ENCODE measurements around the gene ZFR. TPM values are rescaled to one million over a fixed set of nuclear protein-coding genes. Genes with fewer than 3 reads are reported as not detected.

The ZFR gene
- total RNA-seq, 4 donors from 2014 or later, result 27.7 to 67.1 (median 54.8) TPM

GRCh38 chr5:32390819-32391591 is 53.5 kb downstream of the ZFR start:
- DNase-seq, result no peak
- H3K9me3 ChIP-seq, result no peaks in the 10 kb centered on the region
- no peaks in the 10 kb centered on the region for H3K27me3 ChIP-seq
- no peak overlapping the region for H3K4me3 ChIP-seq
- peaks cover 2 to 100% (median 41%) of the 10 kb centered on the region in 3 donors for H3K36me3 ChIP-seq
- intact Hi-C loops (cut with DNase I), result no loop called here
- peak overlapping the region in 2 of 4 donors; percentile 30 to 64 for H3K27ac ChIP-seq
- TF ChIP-seq POLR2A (IDR thresholded peaks at IDR 0.05) (no peak), CTCF (IDR thresholded peaks at IDR 0.05) (no peak)
- H3K4me1 ChIP-seq, result peaks cover 0 to 13% (median 8%) of the 10 kb centered on the region in 3 donors
- 66 to 78% methylated on average over 10 of the region's 10 CpGs for WGBS, 2 donors

GRCh38 chr5:32388432-32389129 is 56.0 kb downstream of the ZFR start:
- no peak for DNase-seq
- Histone ChIP-seq H3K27ac (peak overlapping the region in 2 of 4 donors; percentile 16 to 18), H3K4me1 (peaks cover 0 to 13% (median 8%) of the 10 kb centered on the region in 3 donors), H3K9me3 (no peaks in the 10 kb centered on the region), H3K36me3 (peaks cover 0 to 98% (median 20%) of the 10 kb centered on the region in 3 donors), H3K27me3 (no peaks in the 10 kb centered on the region), H3K4me3 (no peak overlapping the region)
- intact Hi-C loops (cut with DNase I), result no loop called here
- WGBS, 2 donors, result 28 to 33% methylated on average over 6 of the region's 6 CpGs
- TF ChIP-seq CTCF (IDR thresholded peaks at IDR 0.05) (no peak), POLR2A (IDR thresholded peaks at IDR 0.05) (no peak)

- intact Hi-C loops (cut with DNase I), result no loop called here
Observed at GRCh38 chr5:32387841-32388240, 56.7 kb downstream of the ZFR start.

GRCh38 chr5:32387211-32387610 is 57.3 kb downstream of the ZFR start:
- H3K4me1 ChIP-seq, result peaks cover 0 to 13% (median 8%) of the 10 kb centered on the region in 3 donors
- DNase-seq, result no peak
- peak overlapping the region in 2 of 4 donors; percentile 7 to 37 for H3K27ac ChIP-seq
- no peaks in the 10 kb centered on the region for H3K27me3 ChIP-seq
- no peak for TF ChIP-seq POLR2A (IDR thresholded peaks at IDR 0.05)
- TF ChIP-seq CTCF (IDR thresholded peaks at IDR 0.05), result no peak
- H3K36me3 ChIP-seq, result peaks cover 0 to 98% (median 24%) of the 10 kb centered on the region in 3 donors
- WGBS, 2 donors, result 54 to 79% methylated on average over 3 of the region's 3 CpGs
- intact Hi-C loops (cut with DNase I), result no loop called here
- H3K9me3 ChIP-seq, result no peaks in the 10 kb centered on the region
- no peak overlapping the region for H3K4me3 ChIP-seq

More at GRCh38 chr5:32387841-32388240, 56.7 kb downstream of the ZFR start:
- no peak overlapping the region for H3K4me3 ChIP-seq
- H3K4me1 ChIP-seq, result peaks cover 0 to 13% (median 8%) of the 10 kb centered on the region in 3 donors
- H3K27me3 ChIP-seq, result no peaks in the 10 kb centered on the region
- no peak for DNase-seq
- H3K27ac ChIP-seq, result peak overlapping the region in 1 of 4 donors; percentile 7
- H3K9me3 ChIP-seq, result no peaks in the 10 kb centered on the region
- TF ChIP-seq CTCF (IDR thresholded peaks at IDR 0.05), result no peak
- no peak for TF ChIP-seq POLR2A (IDR thresholded peaks at IDR 0.05)
- peaks cover 0 to 98% (median 20%) of the 10 kb centered on the region in 3 donors for H3K36me3 ChIP-seq

- H3K27ac ChIP-seq, result no peak overlapping the region
- H3K9me3 ChIP-seq, result no peaks in the 10 kb centered on the region
- H3K4me3 ChIP-seq, result no peak overlapping the region
- intact Hi-C loops (cut with DNase I), result no loop called here
- no peak for DNase-seq
- H3K36me3 ChIP-seq, result peaks cover 0 to 97% (median 18%) of the 10 kb centered on the region in 3 donors
- no peaks in the 10 kb centered on the region for H3K27me3 ChIP-seq
- TF ChIP-seq POLR2A (IDR thresholded peaks at IDR 0.05) (no peak), CTCF (IDR thresholded peaks at IDR 0.05) (no peak)
- H3K4me1 ChIP-seq, result peaks cover 0 to 13% (median 8%) of the 10 kb centered on the region in 3 donors
Observed at GRCh38 chr5:32384621-32385020, 59.9 kb downstream of the ZFR start.

All from esophagus squamous epithelium (tissue), 5 donors.